Left forelimb (tissue), 1 donor: Measurements from ENCODE around the gene FRMD6.
"Not testable (repeated sequence)": the region's sequence is repeated elsewhere in the genome, so short reads cannot be mapped to it uniquely, and the experiment has no call there.

Experiments used
- DNase-seq: peaks from one replicate; pipeline ENCODE4 v3.0.0-alpha.2; 2018; ENCODE audit warnings: low spot score

Gene FRMD6

GRCh38 chr14:51725061-51725460 lies 73.4 kb downstream of the FRMD6 start:
- DNase-seq, result no peak

GRCh38 chr14:51726166-51726899 lies 74.6 kb downstream of the FRMD6 start:
- DNase-seq, result no peak

- no peak for DNase-seq
Observed at GRCh38 chr14:51727526-51727925, 75.8 kb downstream of the FRMD6 start.

- DNase-seq, result no peak
Observed at GRCh38 chr14:51730098-51730497, 78.4 kb downstream of the FRMD6 start.

- DNase-seq, result no peak
Observed at GRCh38 chr14:51730684-51731083, 79.0 kb downstream of the FRMD6 start.

GRCh38 chr14:51732494-51733112 lies 80.9 kb downstream of the FRMD6 start:
- no peak for DNase-seq

- DNase-seq, result no peak
Observed at GRCh38 chr14:51733147-51733546, 81.4 kb downstream of the FRMD6 start.

- no peak for DNase-seq
Observed at GRCh38 chr14:51735851-51736250, 84.1 kb downstream of the FRMD6 start.

- no peak for DNase-seq
Observed at GRCh38 chr14:51738754-51739153, 87.0 kb downstream of the FRMD6 start.

GRCh38 chr14:51743588-51744000 lies 91.9 kb downstream of the FRMD6 start:
- DNase-seq, result no peak

GRCh38 chr14:51744372-51745130 lies 92.8 kb downstream of the FRMD6 start:
- DNase-seq, result no peak

GRCh38 chr14:51746823-51747222 lies 95.1 kb downstream of the FRMD6 start:
- not testable (repeated sequence) for DNase-seq

- no peak for DNase-seq
Observed at GRCh38 chr14:51750542-51750941, 98.8 kb downstream of the FRMD6 start.

- not testable (repeated sequence) for DNase-seq
Observed at GRCh38 chr14:51751611-51752345, 100.1 kb downstream of the FRMD6 start.

GRCh38 chr14:51757756-51758155 lies 106.0 kb downstream of the FRMD6 start:
- DNase-seq, result not testable (repeated sequence)

GRCh38 chr14:51759950-51760349 lies 108.2 kb downstream of the FRMD6 start:
- no peak for DNase-seq

GRCh38 chr14:51765726-51766125 lies 114.0 kb downstream of the FRMD6 start:
- DNase-seq, result not testable (repeated sequence)

GRCh38 chr14:51766586-51766985 lies 114.9 kb downstream of the FRMD6 start:
- DNase-seq, result not testable (repeated sequence)

- DNase-seq, result not testable (repeated sequence)
Observed at GRCh38 chr14:51769261-51769660, 117.6 kb downstream of the FRMD6 start.

- no peak for DNase-seq
Observed at GRCh38 chr14:51774209-51774608, 122.5 kb downstream of the FRMD6 start.

GRCh38 chr14:51776102-51776894 lies 124.6 kb downstream of the FRMD6 start:
- DNase-seq, result no peak
